SK-N-SH treated with all-trans-retinoic acid at 6 μM for 48 hours (cell line): ENCODE results near the gene FGF2.

Source experiments
- BACH2 ChIP-seq: fragments of 250-450 bp; sonication (Bioruptor Pico); IDR thresholded peaks from 2 replicates; pipeline ENCODE4 v1.9.0; 2021; ENCODE audit warnings: mild to moderate bottlenecking, borderline replicate concordance
- CREB5 ChIP-seq: fragments of 250-450 bp; sonication (Bioruptor Pico); IDR thresholded peaks from 2 replicates; pipeline ENCODE4 v1.5.1; 2020; ENCODE audit warnings: low read depth, mild to moderate bottlenecking, moderate library complexity
- CSRNP3 ChIP-seq: fragments of 250-450 bp; sonication (Bioruptor Pico); IDR thresholded peaks from 2 replicates; pipeline ENCODE4 v1.5.1; 2021; ENCODE audit warnings: mild to moderate bottlenecking, moderate library complexity
- ISL1 ChIP-seq: fragments of 250-450 bp; sonication (Bioruptor Pico); IDR thresholded peaks from 2 replicates; pipeline ENCODE4 v2.1.2; 2022; ENCODE audit warnings: mild to moderate bottlenecking, moderate library complexity
- PATZ1 ChIP-seq: fragments of 250-450 bp; sonication (Bioruptor Pico); IDR thresholded peaks from 2 replicates; pipeline ENCODE4 v1.8.0; 2020; ENCODE audit warnings: mild to moderate bottlenecking, moderate library complexity, borderline replicate concordance
- POU6F1 ChIP-seq: fragments of 250-450 bp; sonication (Bioruptor Pico); IDR thresholded peaks from 2 replicates; pipeline ENCODE4 v1.8.0; 2021; ENCODE audit warnings: low read depth, mild to moderate bottlenecking, moderate library complexity, borderline replicate concordance
- PPARA ChIP-seq: fragments of 250-450 bp; sonication (Bioruptor Pico); IDR thresholded peaks from 2 replicates; pipeline ENCODE4 v1.5.0; 2020; ENCODE audit warnings: mild to moderate bottlenecking, borderline replicate concordance
- RARB ChIP-seq: fragments of 250-450 bp; sonication (Bioruptor Pico); IDR thresholded peaks from 2 replicates; pipeline ENCODE4 v1.8.0; 2021; ENCODE audit warnings: mild to moderate bottlenecking, moderate library complexity
- SNAI2 ChIP-seq: fragments of 250-450 bp; sonication (Bioruptor Pico); IDR thresholded peaks from 2 replicates; pipeline ENCODE4 v1.5.0; 2020; ENCODE audit warnings: mild to moderate bottlenecking, moderate library complexity
- TSHZ2 ChIP-seq: fragments of 250-450 bp; sonication (Bioruptor Pico); IDR thresholded peaks from 2 replicates; pipeline ENCODE4 v1.5.0; 2020; ENCODE audit warnings: mild to moderate bottlenecking, moderate library complexity
- ZNF8 ChIP-seq: fragments of 450-650 bp; formaldehyde crosslinking; IDR thresholded peaks from 2 replicates; pipeline ENCODE4 v1.5.0; 2020; ENCODE audit warnings: mild to moderate bottlenecking, moderate library complexity

GRCh38 chr4:122875949-122876348 is 49.3 kb downstream of the FGF2 start:
- no peak for TF ChIP-seq PATZ1
- TF ChIP-seq POU6F1 (CRISPR knock-in tag) = no peak
- TF ChIP-seq TSHZ2 (CRISPR knock-in tag) = no peak
- no peak for TF ChIP-seq RARB
- no peak for TF ChIP-seq BACH2 (CRISPR knock-in tag)
- no peak for TF ChIP-seq PPARA (CRISPR knock-in tag)
- no peak for TF ChIP-seq ISL1 (CRISPR knock-in tag)
- no peak for TF ChIP-seq CSRNP3
- TF ChIP-seq ZNF8 (CRISPR knock-in tag) = no peak
- no peak for TF ChIP-seq SNAI2 (CRISPR knock-in tag)
- TF ChIP-seq CREB5 (CRISPR knock-in tag) = no peak
